Endothelial cell of umbilical vein (primary cell): ENCODE results near the gene RFFL. TPM values are rescaled to one million over a fixed set of nuclear protein-coding genes. Genes with fewer than 3 reads are reported as not detected.

ENCODE experiments used
- BruUV-seq: library from RNA; stranded (reverse); fragments of 400-500 nt; replicated peaks from 2 replicates; lab custom pipeline; 2021; lab: Mats Ljungman, UMichigan
- CTCF ChIA-PET: fragments of 300-600, 350-600 bp; sonication (Branson Sonifier 250); formaldehyde crosslinking; loops from one replicate; lab custom pipeline; 2021; ENCODE audit warnings: antibody characterized with exemption, inconsistent platforms; lab: Charles Lee
- POLR2A ChIA-PET: fragments of 300-600, 350-600 bp; sonication (Branson Sonifier 250); formaldehyde crosslinking; loops from one replicate; lab custom pipeline; 2021; ENCODE audit warnings: antibody characterized with exemption, inconsistent platforms; lab: Charles Lee
- DNase-seq: peaks from one replicate; pipeline ENCODE4 v3.0.0-alpha.2; 2011; ENCODE audit warnings: low read depth, low spot score
- FAIRE-seq: peaks from 2 replicates; lab custom pipeline; 2011; peaks lifted over from hg19 to GRCh38; lab: Jason Lieb, UNC
- H2AFZ ChIP-seq: 2 replicates; pipeline ENCODE4 v1.6.0; 2012; ENCODE audit warnings: low read depth, low read length, control low read depth, inconsistent platforms
- H3K27ac ChIP-seq: 2 replicates; pipeline ENCODE4 v1.5.1; 2011; ENCODE audit warnings: low read depth, mild to moderate bottlenecking, control low read depth, low read length, moderate library complexity; ENCODE audit not compliant: insufficient read depth
- H3K27me3 ChIP-seq, 2 experiments: 2 replicates each; pipeline versions ENCODE4 v1.6.0 to v1.6.1; 2011; ENCODE audit warnings: low read length in 2 of 2, mixed read lengths in 1 of 2; ENCODE audit not compliant: control insufficient read depth in 2 of 2, insufficient read depth in 2 of 2
- H3K36me3 ChIP-seq, 2 experiments: 2 replicates in 1 of 2; 3 replicates in 1 of 2; pipeline ENCODE4 v1.5.1; 2011; ENCODE audit warnings: low read length in 2 of 2, mild to moderate bottlenecking in 1 of 2, moderate library complexity in 1 of 2; ENCODE audit not compliant: control insufficient read depth in 2 of 2, insufficient read depth in 2 of 2; ENCODE audit errors: extremely low read depth in 1 of 2
- H3K4me1 ChIP-seq: 3 replicates; pipeline ENCODE4 v1.5.1; 2011; ENCODE audit warnings: mild to moderate bottlenecking, low read length; ENCODE audit not compliant: control insufficient read depth, insufficient read depth; ENCODE audit errors: extremely low read depth
- H3K4me2 ChIP-seq: 2 replicates; pipeline ENCODE4 v1.6.1; 2011; ENCODE audit warnings: low read length, control low read depth, mixed read lengths; ENCODE audit not compliant: insufficient read depth
- H3K4me3 ChIP-seq, 3 experiments: fragments of 200-600 bp in 1 of 3; sonication (generic), shearing (Covaris generic) in 1 of 3; replicated peaks in 1 of 3; 2 replicates each; pipeline ENCODE4 v1.5.1; 2011 to 2016; ENCODE audit warnings: control low read depth in 3 of 3, low read length in 3 of 3, mild to moderate bottlenecking in 2 of 3, inconsistent platforms in 1 of 3, low read depth in 1 of 3, moderate library complexity in 1 of 3; ENCODE audit not compliant: insufficient read depth in 1 of 3
- H3K79me2 ChIP-seq: 2 replicates; pipeline ENCODE4 v1.6.0; 2012; ENCODE audit warnings: low read length, inconsistent platforms; ENCODE audit not compliant: control insufficient read depth, insufficient read depth
- H3K9ac ChIP-seq: replicated peaks from 2 replicates; pipeline ENCODE3; 2011; ENCODE audit warnings: low read length, control low read depth; ENCODE audit not compliant: insufficient read depth; ENCODE audit errors: extremely low read depth
- H3K9me1 ChIP-seq: replicated peaks from 3 replicates; pipeline ENCODE4 v1.6.0; 2011; ENCODE audit warnings: mild to moderate bottlenecking, low read length; ENCODE audit not compliant: control insufficient read depth, insufficient read depth; ENCODE audit errors: extremely low read depth
- H3K9me3 ChIP-seq: replicated peaks from 2 replicates; pipeline ENCODE4 v1.5.1; 2012; ENCODE audit warnings: low read length, inconsistent platforms; ENCODE audit not compliant: control insufficient read depth, insufficient read depth
- H4K20me1 ChIP-seq: replicated peaks from 2 replicates; pipeline ENCODE3; 2011; ENCODE audit warnings: mild to moderate bottlenecking, low read length; ENCODE audit not compliant: control insufficient read depth, insufficient read depth; ENCODE audit errors: extremely low read depth
- CTCF ChIP-seq, 2 donors: IDR thresholded peaks; 1 replicate in 1 of 2; 2 replicates in 1 of 2; pipeline ENCODE4 v1.5.1; 2011; ENCODE audit warnings: low read length in 2 of 2, mild to moderate bottlenecking in 2 of 2, moderate library complexity in 2 of 2, control low read depth in 1 of 2, inconsistent platforms in 1 of 2, low read depth in 1 of 2; ENCODE audit not compliant: insufficient read depth in 1 of 2; ENCODE audit errors: extremely low read depth in 1 of 2
- EZH2 ChIP-seq: IDR thresholded peaks from 2 replicates; pipeline ENCODE4 v1.6.1; 2012; ENCODE audit warnings: borderline replicate concordance, low read depth, mild to moderate bottlenecking, moderate library complexity, low read length, inconsistent platforms; ENCODE audit not compliant: severe bottlenecking
- FOS ChIP-seq: IDR thresholded peaks from 2 replicates; pipeline ENCODE4 v1.6.1; 2011; ENCODE audit warnings: mild to moderate bottlenecking, low read length, moderate library complexity, borderline replicate concordance; ENCODE audit not compliant: insufficient read depth
- GATA2 ChIP-seq: IDR thresholded peaks from 2 replicates; pipeline ENCODE4 v1.7.0; 2011; ENCODE audit warnings: low read depth, mild to moderate bottlenecking, moderate library complexity, mixed read lengths, low read length; ENCODE audit not compliant: insufficient read length, insufficient read depth
- JUN ChIP-seq: IDR thresholded peaks from 2 replicates; pipeline ENCODE4 v1.6.1; 2011; ENCODE audit warnings: borderline replicate concordance, low read depth; ENCODE audit not compliant: insufficient read length, insufficient read depth
- MAX ChIP-seq: IDR thresholded peaks from 2 replicates; pipeline ENCODE4 v1.6.1; 2011; ENCODE audit not compliant: insufficient read depth, insufficient read length
- MYC ChIP-seq: IDR thresholded peaks from one replicate; pipeline ENCODE4 v1.6.1; 2011; ENCODE audit warnings: mild to moderate bottlenecking, low read depth, low read length
- POLR2A ChIP-seq: IDR thresholded peaks from 2 replicates; pipeline ENCODE4 v1.6.1; 2012; ENCODE audit warnings: low read depth, mild to moderate bottlenecking, control low read depth, low read length
- POLR2AphosphoS5 ChIP-seq: IDR thresholded peaks from 2 replicates; pipeline ENCODE4 v1.6.1; 2012; ENCODE audit warnings: low read depth, mild to moderate bottlenecking, control low read depth, low read length, moderate library complexity; ENCODE audit not compliant: insufficient read depth
- dilution Hi-C: fragments of 300-500 bp; cut with MboI; formaldehyde crosslinking; loops from one replicate; pipeline ENCODE4 v1.15.0; 2019; ENCODE audit warnings: low sequenced_read_pairs; ENCODE audit not compliant: extremely low pct_ligation_motif_present
- intact Hi-C: fragments of 100-400 bp; cut with micrococcal nuclease; formaldehyde crosslinking; loops from one replicate; pipeline ENCODE4 v1.10.0; 2022
- polyA plus RNA-seq, 4 experiments: library from polyadenylated mRNA; depleted of rRNA in 3 of 4; stranded (reverse) in 3 of 4; unstranded in 1 of 4; fragments of >200 nt; gene quantifications; 2 replicates each; pipeline versions ENCODE4 v1.2.1 to v1.2.3, GENCODE V29; 2011 to 2012; ENCODE audit warnings: missing spikeins in 1 of 4
- total RNA-seq: library from RNA; stranded (reverse); gene quantifications from 2 replicates; pipeline ENCODE4 v1.2.3, GENCODE V29; 2021

Gene RFFL
- total and polyA plus RNA-seq, 2 donors (not counting 3 experiments of a cell fraction or from before 2014, with no cell fraction given): 7.0 to 14.1 TPM

- FAIRE-seq: no peak
- DNase-seq: no peak
- intact Hi-C loops (no loop called here), dilution Hi-C loops (loop anchor here (25.0 kb wide), 1 partner anchor 121 kb away; the partner anchor contains the start of genes FNDC8 and RAD51D)
- H4K20me1 ChIP-seq: no peaks in the 10 kb centered on the region
- H3K4me1 ChIP-seq: no peaks in the 10 kb centered on the region
- no peaks in the 10 kb centered on the region for H3K79me2 ChIP-seq
- H3K4me2 ChIP-seq: no peak overlapping the region
- H3K27ac ChIP-seq: no peak overlapping the region
- H2AFZ ChIP-seq: no peak overlapping the region
- ChIA-PET CTCF (interaction anchor here (0.9 to 1.9 kb wide), 5 partner anchors 10 to 128 kb away, joined by 3 to 10 read pairs (median 4); partner anchors contain the start of gene LIG3), POLR2A (interaction anchor here (0.7 kb wide), 2 partner anchors 9 to 10 kb away, joined by 3 read pairs; no protein-coding TSS in a partner anchor)
- H3K36me3 ChIP-seq: peaks cover 12 to 16% of the 10 kb centered on the region in 2 experiments
- TF ChIP-seq MYC (no peak), GATA2 (no peak), FOS (no peak), MAX (no peak), JUN (no peak), POLR2AphosphoS5 (no peak), POLR2A (no peak)
- H3K9me3 ChIP-seq: no peaks in the 10 kb centered on the region
- no TSS peak for BruUV-seq
- no peak overlapping the region for H3K4me3 ChIP-seq
- no peaks in the 10 kb centered on the region for H3K9me1 ChIP-seq
- no peaks in the 10 kb centered on the region for H3K27me3 ChIP-seq
- no peak overlapping the region for H3K9ac ChIP-seq
Observed at GRCh38 chr17:34990921-34991365, 72.6 kb downstream of the RFFL start.

GRCh38 chr17:34989473-34989872, 74.0 kb downstream of the RFFL start:
- FAIRE-seq (no peak), DNase-seq (no peak)
- Histone ChIP-seq H3K4me1 (no peaks in the 10 kb centered on the region), H3K79me2 (no peaks in the 10 kb centered on the region), H3K27ac (no peak overlapping the region), H4K20me1 (no peaks in the 10 kb centered on the region), H3K9me1 (no peaks in the 10 kb centered on the region), H3K27me3 (no peaks in the 10 kb centered on the region), H3K4me3 (no peak overlapping the region), H3K4me2 (no peak overlapping the region), H3K9me3 (no peaks in the 10 kb centered on the region), H2AFZ (no peak overlapping the region), H3K36me3 (peaks cover 12 to 16% of the 10 kb centered on the region in 2 experiments), H3K9ac (no peak overlapping the region)
- dilution Hi-C loops (loop anchor here (25.0 kb wide), 1 partner anchor 123 kb away; the partner anchor contains the start of genes FNDC8 and RAD51D), intact Hi-C loops (loop anchor here (10.0 kb wide), 2 partner anchors 445 to 555 kb away; no protein-coding TSS in a partner anchor)
- no peak for TF ChIP-seq CTCF (IDR thresholded peaks at IDR 0.05; ENCODE audit: extremely low read depth in 1 of 2, insufficient read depth in 1 of 2, low read depth in 1 of 2, low read length in 2 of 2)
- no peak for TF ChIP-seq MAX
- no peak for TF ChIP-seq EZH2
- TF ChIP-seq GATA2: no peak
- no peak for TF ChIP-seq POLR2A
- no peak for TF ChIP-seq FOS
- TF ChIP-seq JUN: no peak
- TF ChIP-seq POLR2AphosphoS5: no peak
- TF ChIP-seq MYC: no peak
- ChIA-PET POLR2A (interaction anchor here (1.4 kb wide), 1 partner anchor 9 kb away, joined by 3 read pairs; the partner anchor contains the start of gene LIG3), CTCF (no interaction called here)
- no TSS peak for BruUV-seq
